Measurements from ENCODE around the gene CNOT4.

DNA sequence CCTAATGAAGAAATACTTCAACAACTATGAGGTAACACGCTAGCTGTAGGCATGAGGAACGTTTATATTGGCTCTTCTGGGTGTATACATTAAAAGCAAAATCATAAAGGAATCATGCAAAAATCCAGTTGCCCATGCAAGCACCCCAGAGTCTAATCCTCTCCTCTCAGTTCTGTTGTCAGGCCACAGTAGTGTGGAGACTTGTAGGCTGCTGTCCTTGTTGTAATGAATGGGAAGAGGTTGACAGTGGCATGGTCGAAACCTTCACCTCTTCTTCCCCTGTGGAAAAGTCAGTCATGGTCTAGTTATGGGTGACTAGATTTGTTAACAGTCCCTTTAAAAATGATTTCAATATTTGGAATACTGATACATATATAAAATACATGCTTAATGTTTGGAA lies 121.3 kb downstream of the CNOT4 start:
- TF ChIP-seq, protein P1, sequence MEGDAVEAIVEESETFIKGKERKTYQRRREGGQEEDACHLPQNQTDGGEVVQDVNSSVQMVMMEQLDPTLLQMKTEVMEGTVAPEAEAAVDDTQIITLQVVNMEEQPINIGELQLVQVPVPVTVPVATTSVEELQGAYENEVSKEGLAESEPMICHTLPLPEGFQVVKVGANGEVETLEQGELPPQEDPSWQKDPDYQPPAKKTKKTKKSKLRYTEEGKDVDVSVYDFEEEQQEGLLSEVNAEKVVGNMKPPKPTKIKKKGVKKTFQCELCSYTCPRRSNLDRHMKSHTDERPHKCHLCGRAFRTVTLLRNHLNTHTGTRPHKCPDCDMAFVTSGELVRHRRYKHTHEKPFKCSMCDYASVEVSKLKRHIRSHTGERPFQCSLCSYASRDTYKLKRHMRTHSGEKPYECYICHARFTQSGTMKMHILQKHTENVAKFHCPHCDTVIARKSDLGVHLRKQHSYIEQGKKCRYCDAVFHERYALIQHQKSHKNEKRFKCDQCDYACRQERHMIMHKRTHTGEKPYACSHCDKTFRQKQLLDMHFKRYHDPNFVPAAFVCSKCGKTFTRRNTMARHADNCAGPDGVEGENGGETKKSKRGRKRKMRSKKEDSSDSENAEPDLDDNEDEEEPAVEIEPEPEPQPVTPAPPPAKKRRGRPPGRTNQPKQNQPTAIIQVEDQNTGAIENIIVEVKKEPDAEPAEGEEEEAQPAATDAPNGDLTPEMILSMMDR (conservative IDR thresholded peaks at IDR 0.05) = no peak
- no peak for TF ChIP-seq ZFX (IDR thresholded peaks at IDR 0.05)
